Right ventricle myocardium inferior (tissue), 1 donor: ENCODE data around the gene ANP32A. TPM values are rescaled to one million over a fixed set of nuclear protein-coding genes. Genes with fewer than 3 reads are reported as not detected.
A peak's percentile ranks its signal among the peaks of the same experiment; 100 is the strongest.

Source experiments
- ATAC-seq: fragments of 200-7000 bp; cut with Tn5 transposase; one replicate; pipeline ENCODE4 v1.9.1; 2020; ENCODE audit warnings: mild to moderate bottlenecking, moderate library complexity
- DNase-seq: peaks from one replicate; pipeline ENCODE4 v3.0.0; 2021; ENCODE audit errors: missing footprints
- intact Hi-C: fragments of 100-400 bp; cut with DNase I; formaldehyde crosslinking; loops from one replicate; pipeline ENCODE4 v1.11.0; 2022
- total RNA-seq: library from RNA; stranded (reverse); fragmentation: NEBNext Ultra II Directional; extraction: Animal tissue kit (Norgen Biotek cat#: 25700); gene quantifications from one replicate; pipeline ENCODE4 v1.2.1, GENCODE V29; 2021
- donor health status: DM: no; HTN: yes; CAD: no; lungs with severe emphysema.

The ANP32A gene
- total RNA-seq, 1 donor from 2014 or later, result 134 TPM

- ATAC-seq (no peak), DNase-seq (no peak)
- intact Hi-C loops, result no loop called here
Observed at GRCh38 chr15:68789534-68790241, 31.0 kb downstream of the ANP32A start.

GRCh38 chr15:68789091-68789490, 31.6 kb downstream of the ANP32A start:
- no peak for DNase-seq
- intact Hi-C loops, result no loop called here
- no peak for ATAC-seq

- ATAC-seq, result no peak
- DNase-seq, result no peak
- intact Hi-C loops, result no loop called here
Observed at GRCh38 chr15:68788264-68788624, 32.5 kb downstream of the ANP32A start.

GRCh38 chr15:68787609-68788263, 33.0 kb downstream of the ANP32A start:
- DNase-seq (no peak), ATAC-seq (no peak)
- intact Hi-C loops, result no loop called here

- DNase-seq, result no peak
- intact Hi-C loops, result no loop called here
- ATAC-seq, result no peak
Observed at GRCh38 chr15:68786753-68787152, 33.9 kb downstream of the ANP32A start.

- DNase-seq, result no peak
- no peak for ATAC-seq
- intact Hi-C loops, result no loop called here
Observed at GRCh38 chr15:68785541-68785940, 35.2 kb downstream of the ANP32A start.

- no peak for DNase-seq
- no peak for ATAC-seq
Observed at GRCh38 chr15:68784206-68784605, 36.5 kb downstream of the ANP32A start.

GRCh38 chr15:68783226-68784058, 37.3 kb downstream of the ANP32A start:
- ATAC-seq (no peak), DNase-seq (peak; percentile 76)
- intact Hi-C loops, result loop anchor here (5.0 kb wide), 1 partner anchor 34 kb away; no protein-coding TSS in a partner anchor

More at GRCh38 chr15:68784206-68784605, 36.5 kb downstream of the ANP32A start:
- intact Hi-C loops, result loop anchor here (5.0 kb wide), 1 partner anchor 33 kb away; no protein-coding TSS in a partner anchor

- intact Hi-C loops, result loop anchor here (5.0 kb wide), 1 partner anchor 35 kb away; no protein-coding TSS in a partner anchor
- ATAC-seq, result no peak
- DNase-seq, result no peak
Observed at GRCh38 chr15:68782589-68783161, 38.0 kb downstream of the ANP32A start.

GRCh38 chr15:68781766-68782588, 38.7 kb downstream of the ANP32A start:
- ATAC-seq (peak; percentile 59), DNase-seq (peak; percentile 90)
- intact Hi-C loops, result loop anchor here (5.0 kb wide), 1 partner anchor 35 kb away; no protein-coding TSS in a partner anchor

GRCh38 chr15:68781217-68781616, 39.5 kb downstream of the ANP32A start:
- no peak for ATAC-seq
- intact Hi-C loops, result loop anchor here (5.0 kb wide), 1 partner anchor 36 kb away; no protein-coding TSS in a partner anchor
- DNase-seq, result no peak

- no peak for DNase-seq
- intact Hi-C loops, result no loop called here
- no peak for ATAC-seq
Observed at GRCh38 chr15:68778876-68779275, 41.8 kb downstream of the ANP32A start.

GRCh38 chr15:68776477-68777270, 44.0 kb downstream of the ANP32A start:
- ATAC-seq (no peak), DNase-seq (no peak)
- intact Hi-C loops, result no loop called here

GRCh38 chr15:68775671-68776476, 44.8 kb downstream of the ANP32A start:
- intact Hi-C loops, result no loop called here
- ATAC-seq (peak; percentile 93), DNase-seq (peak; percentile 91)

GRCh38 chr15:68775236-68775577, 45.5 kb downstream of the ANP32A start:
- ATAC-seq (peak; percentile 11), DNase-seq (no peak)
- intact Hi-C loops, result no loop called here

GRCh38 chr15:68774521-68775235, 46.0 kb downstream of the ANP32A start:
- DNase-seq (no peak), ATAC-seq (peak; percentile 30)
- intact Hi-C loops, result loop anchor here (5.0 kb wide), 1 partner anchor 92 kb away; no protein-coding TSS in a partner anchor
